Tibial nerve (tissue), 4 donors: ENCODE measurements around the gene KCNK13. TPM values are rescaled to one million over a fixed set of nuclear protein-coding genes. Genes with fewer than 3 reads are reported as not detected.
"Not testable (repeated sequence)": the region's sequence is repeated elsewhere in the genome, so short reads cannot be mapped to it uniquely, and the experiment has no call there.

Source experiments
- DNase-seq, 2 donors: peaks; one replicate each; pipeline ENCODE4 v3.0.0-alpha.2; 2019; ENCODE audit warnings: low spot score in 2 of 2
- H3K27ac ChIP-seq, 4 donors: fragments of 200-600 bp; sonication (generic) in 3 of 4; one replicate each; pipeline ENCODE4 v1.5.1; 2017 to 2019; ENCODE audit warnings: mild to moderate bottlenecking in 1 of 4
- H3K27me3 ChIP-seq, 2 donors: fragments of 200-600 bp; sonication (generic) in 1 of 2; one replicate each; pipeline versions ENCODE4 v1.5.1 to v1.6.0; 2017 to 2019
- H3K36me3 ChIP-seq, 3 donors: fragments of 200-600 bp; sonication (generic); one replicate each; pipeline ENCODE4 v1.5.1; 2018 to 2019
- H3K4me1 ChIP-seq, 4 donors: fragments of 200-600 bp; sonication (generic) in 3 of 4; one replicate each; pipeline ENCODE4 v1.5.1; 2017 to 2019
- H3K4me3 ChIP-seq, 4 donors: fragments of 200-600 bp; sonication (generic) in 3 of 4; one replicate each; pipeline ENCODE4 v1.5.1; 2017 to 2019; ENCODE audit warnings: mild to moderate bottlenecking in 1 of 4, moderate library complexity in 1 of 4
- H3K9me3 ChIP-seq, 4 donors: fragments of 200-600 bp; sonication (generic) in 3 of 4; one replicate each; pipeline ENCODE4 v1.5.1; 2017 to 2019
- EP300 ChIP-seq, 2 donors: sonication (generic); formaldehyde crosslinking; IDR thresholded peaks; one replicate each; pipeline ENCODE4 v1.6.1; 2017; ENCODE audit warnings: antibody characterized with exemption in 2 of 2, mild to moderate bottlenecking in 1 of 2
- POLR2A ChIP-seq, 2 donors: fragments of 450-650 bp; IDR thresholded peaks; one replicate each; pipeline ENCODE4 v1.6.1; 2017; ENCODE audit warnings: antibody characterized with exemption in 2 of 2, mild to moderate bottlenecking in 2 of 2, moderate library complexity in 2 of 2
- WGBS, 2 donors: methylation state at CpG; one replicate each; pipeline ENCODE4 v1.1.5; 2018; 5-methylcytosine and 5-hydroxymethylcytosine counted together
- total RNA-seq, 4 donors: library from RNA; depleted of rRNA; stranded (reverse); fragments of >200 nt; gene quantifications; one replicate each; pipeline ENCODE4 v1.1.0, GENCODE V29; 2016
- TF ChIP-seq, protein P1 (sequence below), 5 experiments: fragments of 200-600 bp in 3 of 5; fragments of 450-650 bp in 2 of 5; sonication (generic) in 3 of 5; IDR thresholded peaks; one replicate each; pipeline ENCODE4 v1.5.1; 2016 to 2019; ENCODE audit warnings: antibody characterized with exemption in 5 of 5, mild to moderate bottlenecking in 3 of 5, moderate library complexity in 2 of 5

The KCNK13 gene
- total RNA-seq, 4 donors from 2014 or later: 0.20 to 3.6 (median 0.53) TPM

- no peaks in the 10 kb centered on the region for H3K36me3 ChIP-seq
- 65 to 67% methylated on average over 9 of the region's 9 CpGs for WGBS, 2 donors
- no peak for DNase-seq
- TF ChIP-seq POLR2A (IDR thresholded peaks at IDR 0.05) (no peak), EP300 (IDR thresholded peaks at IDR 0.05) (no peak)
- TF ChIP-seq, protein P1, sequence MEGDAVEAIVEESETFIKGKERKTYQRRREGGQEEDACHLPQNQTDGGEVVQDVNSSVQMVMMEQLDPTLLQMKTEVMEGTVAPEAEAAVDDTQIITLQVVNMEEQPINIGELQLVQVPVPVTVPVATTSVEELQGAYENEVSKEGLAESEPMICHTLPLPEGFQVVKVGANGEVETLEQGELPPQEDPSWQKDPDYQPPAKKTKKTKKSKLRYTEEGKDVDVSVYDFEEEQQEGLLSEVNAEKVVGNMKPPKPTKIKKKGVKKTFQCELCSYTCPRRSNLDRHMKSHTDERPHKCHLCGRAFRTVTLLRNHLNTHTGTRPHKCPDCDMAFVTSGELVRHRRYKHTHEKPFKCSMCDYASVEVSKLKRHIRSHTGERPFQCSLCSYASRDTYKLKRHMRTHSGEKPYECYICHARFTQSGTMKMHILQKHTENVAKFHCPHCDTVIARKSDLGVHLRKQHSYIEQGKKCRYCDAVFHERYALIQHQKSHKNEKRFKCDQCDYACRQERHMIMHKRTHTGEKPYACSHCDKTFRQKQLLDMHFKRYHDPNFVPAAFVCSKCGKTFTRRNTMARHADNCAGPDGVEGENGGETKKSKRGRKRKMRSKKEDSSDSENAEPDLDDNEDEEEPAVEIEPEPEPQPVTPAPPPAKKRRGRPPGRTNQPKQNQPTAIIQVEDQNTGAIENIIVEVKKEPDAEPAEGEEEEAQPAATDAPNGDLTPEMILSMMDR (IDR thresholded peaks at IDR 0.05): no peak
- H3K27me3 ChIP-seq: no peaks in the 10 kb centered on the region
- H3K4me3 ChIP-seq: no peak overlapping the region
- no peaks in the 10 kb centered on the region for H3K4me1 ChIP-seq
- H3K27ac ChIP-seq: no peak overlapping the region
- no peaks in the 10 kb centered on the region for H3K9me3 ChIP-seq
These were observed 132.1 kb downstream of the KCNK13 start for GRCh38 chr14:90193925-90194324.

- no peak overlapping the region for H3K27ac ChIP-seq
- DNase-seq: no peak
- 84 to 87% methylated on average over 5 of the region's 5 CpGs for WGBS, 2 donors
- TF ChIP-seq POLR2A (IDR thresholded peaks at IDR 0.05) (no peak), EP300 (IDR thresholded peaks at IDR 0.05) (no peak)
- TF ChIP-seq, protein P1 (IDR thresholded peaks at IDR 0.05): no peak
- H3K9me3 ChIP-seq: no peaks in the 10 kb centered on the region
- no peaks in the 10 kb centered on the region for H3K4me1 ChIP-seq
- H3K27me3 ChIP-seq: no peaks in the 10 kb centered on the region
- H3K36me3 ChIP-seq: no peaks in the 10 kb centered on the region
- H3K4me3 ChIP-seq: no peak overlapping the region
These were observed 132.9 kb downstream of the KCNK13 start for GRCh38 chr14:90194706-90195105.

DNA sequence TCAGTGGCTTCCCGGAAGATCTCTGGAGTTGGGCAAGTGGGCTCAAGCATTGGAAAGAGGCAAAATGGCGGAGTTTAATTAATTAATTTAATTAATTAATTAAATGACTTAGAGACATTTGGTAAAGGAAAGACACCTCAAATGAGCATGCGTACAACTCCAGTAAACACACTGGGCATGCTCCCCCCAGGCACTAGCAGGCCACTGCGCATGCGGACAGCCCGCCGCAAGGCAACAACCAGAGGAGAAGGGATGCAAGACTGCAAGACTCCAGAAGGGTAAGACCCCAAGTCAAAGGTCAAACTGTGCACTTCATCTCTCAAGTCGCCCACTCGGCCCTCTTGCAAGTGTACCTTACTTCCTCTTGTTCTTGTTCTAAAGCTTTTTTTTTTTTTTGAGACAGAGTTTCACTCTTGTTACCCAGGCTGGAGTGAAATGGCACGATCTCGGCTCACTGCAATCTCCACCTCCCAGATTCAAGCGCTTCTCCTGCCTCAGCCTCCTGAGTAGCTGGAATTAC, 136.8 kb downstream of the KCNK13 start:
- no peaks in the 10 kb centered on the region for H3K36me3 ChIP-seq

DNA sequence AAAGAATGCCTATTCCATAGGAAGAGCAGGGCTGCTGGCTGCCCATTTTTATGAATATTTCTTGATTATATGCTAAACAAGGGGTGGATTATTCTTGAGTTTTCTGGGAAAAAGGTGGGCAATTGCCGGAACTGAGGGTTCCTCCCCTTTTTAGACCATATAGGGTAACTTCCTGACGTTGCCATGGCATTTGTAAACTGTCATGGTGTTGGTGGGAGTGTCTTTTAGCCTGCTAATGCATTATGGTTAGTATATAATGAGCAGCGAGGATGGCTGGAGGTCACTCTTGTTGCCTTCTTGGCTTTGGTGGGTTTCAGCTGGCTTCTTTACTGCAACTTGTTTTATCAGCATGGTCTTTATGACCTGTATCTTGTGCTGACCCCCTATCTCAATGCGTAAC, 138.8 kb downstream of the KCNK13 start:
- not testable (repeated sequence) for H3K36me3 ChIP-seq, H3K4me3 ChIP-seq, H3K27ac ChIP-seq, H3K4me1 ChIP-seq, DNase-seq, H3K27me3 ChIP-seq
- peaks cover 0 to 17% (median 0%) of the 10 kb centered on the region in 4 donors for H3K9me3 ChIP-seq
- whole genome bisulfite sequencing, 2 donors: 63 to 77% methylated on average over 4 of the region's 4 CpGs

More for the DNA sequence above, 136.8 kb downstream of the KCNK13 start:
- TF ChIP-seq EP300 (IDR thresholded peaks at IDR 0.05) (no peak), POLR2A (IDR thresholded peaks at IDR 0.05) (no peak)
- TF ChIP-seq, protein P1 (IDR thresholded peaks at IDR 0.05): no peak
- WGBS, 2 donors: 79 to 83% methylated on average over 12 of the region's 12 CpGs
- H3K4me3 ChIP-seq: no peak overlapping the region
- no peak for DNase-seq
- no peaks in the 10 kb centered on the region for H3K4me1 ChIP-seq
- peaks cover 0 to 13% (median 0%) of the 10 kb centered on the region in 4 donors for H3K9me3 ChIP-seq
- H3K27ac ChIP-seq: no peak overlapping the region
- H3K27me3 ChIP-seq: no peaks in the 10 kb centered on the region

DNA sequence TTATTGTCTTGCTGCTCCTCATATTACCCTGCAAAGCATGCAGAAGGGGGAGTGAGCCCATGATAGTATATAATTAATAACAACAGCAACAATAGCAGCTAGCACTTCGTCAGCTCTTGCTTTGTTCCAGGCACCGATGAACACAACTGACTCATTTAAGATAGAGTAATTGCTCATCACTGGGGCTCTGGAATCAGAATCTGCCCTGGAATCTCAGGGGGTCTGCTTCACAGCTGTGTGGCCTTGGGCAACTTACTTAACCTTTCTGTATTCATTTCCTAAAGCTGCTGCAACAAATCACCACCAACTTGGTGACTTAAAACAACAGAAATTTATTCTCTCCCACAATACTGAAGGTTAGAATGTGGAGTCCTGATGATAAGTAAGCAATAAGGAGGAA, 139.6 kb downstream of the KCNK13 start:
- Histone ChIP-seq H3K36me3 (no peaks in the 10 kb centered on the region), H3K27ac (no peak overlapping the region), H3K9me3 (peaks cover 0 to 17% (median 0%) of the 10 kb centered on the region in 4 donors), H3K27me3 (no peaks in the 10 kb centered on the region), H3K4me3 (no peak overlapping the region), H3K4me1 (no peaks in the 10 kb centered on the region)
- 41 to 48% methylated on average over 2 of the region's 2 CpGs for WGBS, 2 donors
- TF ChIP-seq EP300 (IDR thresholded peaks at IDR 0.05): no peak
- TF ChIP-seq, protein P1 (IDR thresholded peaks at IDR 0.05): no peak
- TF ChIP-seq POLR2A (IDR thresholded peaks at IDR 0.05): no peak
- DNase-seq: no peak

- Histone ChIP-seq H3K36me3 (no peaks in the 10 kb centered on the region), H3K4me1 (no peaks in the 10 kb centered on the region), H3K4me3 (no peak overlapping the region), H3K27ac (no peak overlapping the region), H3K27me3 (no peaks in the 10 kb centered on the region), H3K9me3 (peaks cover 0 to 17% (median 0%) of the 10 kb centered on the region in 4 donors)
- TF ChIP-seq, protein P1 (IDR thresholded peaks at IDR 0.05): no peak
- TF ChIP-seq POLR2A (IDR thresholded peaks at IDR 0.05) (no peak), EP300 (IDR thresholded peaks at IDR 0.05) (no peak)
- DNase-seq: no peak
These were observed 142.7 kb downstream of the KCNK13 start for GRCh38 chr14:90204516-90204915.
